ENCODE results near the gene CCDC181.
A peak's percentile ranks its signal among the peaks of the same experiment; 100 is the strongest.

The CCDC181 gene

DNA sequence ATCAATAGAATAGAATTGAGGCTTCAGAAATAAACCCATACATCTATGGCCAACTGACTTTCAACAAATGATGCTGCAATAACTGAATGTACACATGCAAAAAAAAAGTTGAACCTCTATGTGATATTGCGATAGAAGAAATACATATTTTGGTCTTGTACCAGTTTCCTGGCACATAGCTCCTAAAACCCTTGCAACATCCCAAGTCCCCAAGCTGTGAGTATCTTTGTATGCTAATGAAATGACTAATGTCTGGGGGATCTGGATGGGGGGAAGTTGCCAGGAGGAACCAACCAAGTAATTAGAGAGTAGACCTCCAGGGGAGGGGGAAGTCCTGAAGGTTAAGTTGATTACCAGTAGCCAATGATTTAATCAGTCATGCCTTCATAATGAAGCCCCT, 34.9 kb downstream of the CCDC181 start:
- no peak for FAIRE-seq

- FAIRE-seq: no peak
Observed at GRCh38 chr1:169390303-169390702, 37.0 kb downstream of the CCDC181 start.

GRCh38 chr1:169387399-169387798, 39.9 kb downstream of the CCDC181 start:
- FAIRE-seq: no peak

GRCh38 chr1:169383449-169383848, 43.8 kb downstream of the CCDC181 start:
- FAIRE-seq: no peak

- no peak for FAIRE-seq
Observed at GRCh38 chr1:169381162-169381561, 46.1 kb downstream of the CCDC181 start.

DNA sequence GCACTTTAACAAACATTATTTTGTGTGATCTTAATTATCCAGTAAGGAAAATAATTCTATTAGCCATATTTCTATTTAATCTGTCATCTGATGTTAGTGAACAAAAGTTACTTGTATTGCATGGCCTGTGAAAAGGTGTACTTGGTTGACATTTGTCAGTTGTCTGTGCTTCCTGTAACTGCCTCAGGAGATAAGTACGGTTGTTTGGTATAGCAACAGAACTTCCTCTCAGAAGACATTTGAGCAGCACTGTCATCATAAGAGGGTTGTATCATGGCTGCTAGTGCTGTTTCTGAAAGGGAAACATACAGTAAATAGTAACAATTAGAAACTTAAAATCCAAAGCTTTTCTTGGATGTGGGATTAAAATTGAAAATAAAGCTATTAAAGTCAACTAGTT, 55.9 kb downstream of the CCDC181 start:
- FAIRE-seq: no peak

- FAIRE-seq: no peak
Observed at GRCh38 chr1:169368406-169368769, 58.9 kb downstream of the CCDC181 start.

- peak; percentile 96 for FAIRE-seq
Observed at GRCh38 chr1:169367686-169368405, 59.4 kb downstream of the CCDC181 start, which contains the start of the genes BLZF1 and NME7. BLZF1 (plus strand) TSS chr1:169368195; CDS start chr1:169369523, 1,328 bp downstream. NME7 (minus strand) TSS chr1:169367797; CDS start chr1:169367710, 87 bp downstream.

- no peak for FAIRE-seq
Observed at GRCh38 chr1:169367096-169367685, 60.1 kb downstream of the CCDC181 start.

DNA sequence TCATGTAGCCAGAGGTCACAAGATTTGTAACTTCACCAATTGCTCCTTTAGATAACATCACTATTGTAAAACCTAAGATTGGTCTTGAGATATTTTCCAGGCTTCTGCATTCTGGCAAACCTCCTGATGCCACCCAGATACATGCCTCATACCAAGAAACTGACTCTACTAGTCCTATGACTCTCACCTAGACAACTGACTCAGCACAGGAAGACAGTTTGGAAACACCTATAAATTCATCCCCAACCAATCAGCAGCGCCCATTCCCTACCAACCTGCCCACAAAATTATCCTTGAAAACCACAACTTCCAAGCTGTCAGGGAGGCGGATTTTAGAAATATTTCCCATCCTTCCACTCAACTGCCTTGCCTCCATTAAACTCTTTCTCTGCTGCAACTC, 62.3 kb downstream of the CCDC181 start:
- FAIRE-seq: no peak

GRCh38 chr1:169363046-169363730, 64.1 kb downstream of the CCDC181 start:
- FAIRE-seq: no peak

DNA sequence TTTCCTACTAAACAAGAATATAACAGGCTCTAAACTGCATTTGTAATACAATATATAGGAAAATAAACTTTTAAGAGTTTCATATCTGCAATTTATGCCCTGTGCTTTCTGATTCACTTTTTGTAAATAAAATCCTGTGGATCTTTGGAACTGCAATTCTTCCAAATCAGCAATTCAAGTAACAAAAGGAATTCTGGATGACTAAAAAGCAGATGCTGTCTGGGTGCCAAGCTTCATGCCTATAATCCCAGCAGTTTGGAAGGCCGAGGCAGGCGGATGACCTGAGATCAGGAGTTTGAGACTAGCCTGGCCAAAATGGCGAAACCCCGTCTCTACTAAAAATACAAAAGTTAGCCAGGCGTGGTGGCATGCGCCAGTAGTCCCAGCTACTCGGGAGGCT, 66.0 kb downstream of the CCDC181 start:
- no peak for FAIRE-seq

- no peak for FAIRE-seq
Observed at GRCh38 chr1:169360415-169360814, 66.9 kb downstream of the CCDC181 start.

DNA sequence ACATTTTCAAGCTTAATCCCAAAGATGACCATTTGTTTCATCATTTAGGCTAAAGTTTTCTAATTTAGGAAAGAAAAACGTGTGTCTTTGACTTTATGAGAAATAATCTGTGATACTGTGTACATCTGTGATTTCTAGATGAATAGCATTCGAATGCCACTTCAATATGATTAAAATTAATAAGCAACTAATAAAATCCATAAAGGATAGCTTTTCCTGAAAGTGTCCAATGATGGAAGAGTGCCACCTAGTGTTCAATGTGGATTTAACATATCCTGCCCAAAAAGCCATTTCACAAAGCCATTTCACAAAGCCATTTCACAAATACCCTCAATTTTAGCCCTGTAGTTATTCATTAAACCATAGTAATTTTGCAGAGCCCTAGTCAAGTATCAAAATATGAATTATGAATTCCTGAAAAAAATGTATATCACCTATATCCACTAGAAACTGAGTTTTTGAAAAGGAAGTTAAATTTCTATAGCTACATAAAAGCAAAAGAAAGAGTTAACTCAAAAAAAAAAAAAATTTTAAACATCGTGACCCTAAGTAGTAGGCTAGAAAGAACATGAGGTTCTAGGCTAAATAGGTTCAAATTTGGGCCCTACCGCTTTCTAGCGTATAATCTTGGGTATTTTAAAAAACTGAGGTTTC, 78.8 kb downstream of the CCDC181 start:
- FAIRE-seq: peak; percentile 83

GRCh38 chr1:169347688-169348382, 79.4 kb downstream of the CCDC181 start:
- no peak for FAIRE-seq

GRCh38 chr1:169346036-169346589, 81.2 kb downstream of the CCDC181 start:
- no peak for FAIRE-seq

- FAIRE-seq: no peak
Observed at GRCh38 chr1:169345511-169345910, 81.8 kb downstream of the CCDC181 start.
